NT2/D1 (cell line): ENCODE measurements around the gene KBTBD3.

Experiments
- SUZ12 ChIP-seq: IDR thresholded peaks from 2 replicates; pipeline ENCODE4 v1.6.1; 2011; ENCODE audit not compliant: insufficient read length, insufficient read depth; ENCODE audit errors: extremely low read depth
- YY1 ChIP-seq: IDR thresholded peaks from 2 replicates; pipeline ENCODE4 v1.6.1; 2011; ENCODE audit not compliant: insufficient read length, insufficient read depth
- ZNF274 ChIP-seq: IDR thresholded peaks from 2 replicates; pipeline ENCODE4 v1.6.1; 2011; ENCODE audit warnings: mild to moderate bottlenecking, low read depth, low read length

DNA sequence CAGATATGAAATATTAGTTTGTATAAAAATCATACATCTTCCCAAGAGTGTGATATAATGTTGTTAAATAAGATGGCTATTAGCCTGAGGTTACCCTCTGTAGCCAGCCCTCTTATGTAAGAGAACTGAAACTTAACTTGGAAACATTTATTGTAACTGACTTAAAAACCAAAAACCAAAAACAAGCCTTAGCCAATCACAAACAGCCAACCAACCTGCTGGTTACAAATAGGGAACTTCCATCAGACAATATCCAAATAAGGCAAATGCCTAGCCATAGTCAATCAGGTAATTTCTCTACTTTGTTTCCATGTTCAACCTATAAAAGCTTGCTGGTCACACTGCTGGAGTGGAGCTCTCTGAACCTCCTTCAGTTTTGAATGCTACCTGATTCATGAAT lies 14.1 kb downstream of the KBTBD3 start:
- no peak for TF ChIP-seq SUZ12
- TF ChIP-seq YY1, result no peak
- TF ChIP-seq ZNF274, result no peak
